Measurements from ENCODE around the gene BRI3. TPM values are rescaled to one million over a fixed set of nuclear protein-coding genes. Genes with fewer than 3 reads are reported as not detected.

BRI3 gene
- total RNA-seq, 2 donors from 2014 or later = 55.6 to 61.1 TPM

GRCh38 chr7:98241674-98242241 is 39.7 kb upstream of the BRI3 start:
- Histone ChIP-seq H3K4me1 (no peaks in the 10 kb centered on the region), H3K4me3 (no peak overlapping the region), H3K36me3 (peaks cover 41% of the 10 kb centered on the region), H3K27me3 (no peaks in the 10 kb centered on the region), H3K9me3 (no peaks in the 10 kb centered on the region), H3K27ac (no peak overlapping the region)
- TF ChIP-seq, protein P1, sequence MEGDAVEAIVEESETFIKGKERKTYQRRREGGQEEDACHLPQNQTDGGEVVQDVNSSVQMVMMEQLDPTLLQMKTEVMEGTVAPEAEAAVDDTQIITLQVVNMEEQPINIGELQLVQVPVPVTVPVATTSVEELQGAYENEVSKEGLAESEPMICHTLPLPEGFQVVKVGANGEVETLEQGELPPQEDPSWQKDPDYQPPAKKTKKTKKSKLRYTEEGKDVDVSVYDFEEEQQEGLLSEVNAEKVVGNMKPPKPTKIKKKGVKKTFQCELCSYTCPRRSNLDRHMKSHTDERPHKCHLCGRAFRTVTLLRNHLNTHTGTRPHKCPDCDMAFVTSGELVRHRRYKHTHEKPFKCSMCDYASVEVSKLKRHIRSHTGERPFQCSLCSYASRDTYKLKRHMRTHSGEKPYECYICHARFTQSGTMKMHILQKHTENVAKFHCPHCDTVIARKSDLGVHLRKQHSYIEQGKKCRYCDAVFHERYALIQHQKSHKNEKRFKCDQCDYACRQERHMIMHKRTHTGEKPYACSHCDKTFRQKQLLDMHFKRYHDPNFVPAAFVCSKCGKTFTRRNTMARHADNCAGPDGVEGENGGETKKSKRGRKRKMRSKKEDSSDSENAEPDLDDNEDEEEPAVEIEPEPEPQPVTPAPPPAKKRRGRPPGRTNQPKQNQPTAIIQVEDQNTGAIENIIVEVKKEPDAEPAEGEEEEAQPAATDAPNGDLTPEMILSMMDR (IDR thresholded peaks at IDR 0.05) = peak in 1 of 2 donors; percentile 1
- DNase-seq (ENCODE audit: low spot score) = no peak

DNA sequence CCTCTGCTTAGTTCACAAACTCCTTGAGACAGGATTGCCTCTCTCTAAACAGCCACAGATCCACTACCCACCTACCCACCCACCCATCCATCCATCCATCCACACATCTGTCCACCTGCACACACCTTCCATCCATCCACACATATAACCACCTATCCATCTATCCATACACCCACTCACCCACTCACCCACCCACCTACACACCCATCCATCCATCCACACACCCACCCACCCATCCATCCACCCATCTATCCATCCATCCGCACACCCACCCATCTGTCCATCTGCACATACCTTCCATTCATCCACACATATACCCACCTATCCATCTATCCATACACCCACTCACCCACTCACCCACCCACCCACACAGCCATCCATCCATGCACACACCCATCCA is 39.1 kb upstream of the BRI3 start:
- DNase-seq (ENCODE audit: low spot score) = no peak
- Histone ChIP-seq H3K4me3 (no peak overlapping the region), H3K9me3 (no peaks in the 10 kb centered on the region), H3K4me1 (no peaks in the 10 kb centered on the region), H3K27me3 (no peaks in the 10 kb centered on the region), H3K27ac (no peak overlapping the region), H3K36me3 (peaks cover 41% of the 10 kb centered on the region)
- TF ChIP-seq, protein P1 (IDR thresholded peaks at IDR 0.05) = no peak

DNA sequence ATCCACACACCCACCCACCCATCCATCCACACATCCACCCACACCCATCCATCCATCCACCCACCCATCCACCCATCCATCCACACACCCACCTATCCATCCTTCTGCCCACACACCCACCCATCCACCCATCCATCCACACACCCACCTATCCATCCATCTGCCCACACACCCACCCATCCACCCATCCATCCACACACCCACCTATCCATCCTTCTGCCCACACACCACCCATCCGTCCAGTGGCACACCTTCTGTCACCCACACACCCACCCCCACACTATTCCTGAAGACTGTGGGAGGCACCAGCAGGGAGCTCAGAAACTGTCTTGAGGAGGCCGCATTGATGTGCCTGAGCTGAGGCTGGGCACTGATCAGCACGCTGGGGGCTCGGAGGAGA is 38.6 kb upstream of the BRI3 start:
- H3K4me1 ChIP-seq = no peaks in the 10 kb centered on the region
- TF ChIP-seq, protein P1 (IDR thresholded peaks at IDR 0.05) = no peak
- H3K27ac ChIP-seq = no peak overlapping the region
- DNase-seq (ENCODE audit: low spot score) = no peak
- peaks cover 41% of the 10 kb centered on the region for H3K36me3 ChIP-seq
- no peak overlapping the region for H3K4me3 ChIP-seq
- H3K27me3 ChIP-seq = no peaks in the 10 kb centered on the region
- no peaks in the 10 kb centered on the region for H3K9me3 ChIP-seq

DNA sequence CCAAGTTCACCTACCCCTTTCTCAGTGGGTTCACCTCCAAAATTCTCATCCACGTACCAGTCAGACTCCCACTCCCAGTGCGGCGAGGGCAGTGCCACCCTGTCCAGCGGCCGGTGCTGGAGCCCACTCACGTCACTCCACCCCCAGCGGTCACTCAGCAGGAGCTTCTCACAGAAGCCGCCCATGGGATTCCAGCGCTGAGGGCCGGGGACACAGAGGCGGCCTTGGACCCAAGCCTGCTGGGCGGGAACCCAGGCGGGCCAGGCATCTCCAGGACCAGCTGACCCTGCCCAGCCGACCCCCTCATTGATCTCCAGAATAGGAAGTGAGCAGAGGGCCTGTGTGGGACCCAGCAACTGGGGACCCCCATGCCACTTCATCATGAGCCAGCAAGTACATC is 36.6 kb upstream of the BRI3 start:
- no peak overlapping the region for H3K27ac ChIP-seq
- H3K9me3 ChIP-seq = no peaks in the 10 kb centered on the region
- no peak for DNase-seq (ENCODE audit: low spot score)
- H3K27me3 ChIP-seq = no peaks in the 10 kb centered on the region
- H3K36me3 ChIP-seq = peaks cover 25% of the 10 kb centered on the region
- TF ChIP-seq, protein P1 (IDR thresholded peaks at IDR 0.05) = no peak
- peaks cover 0 to 7% of the 10 kb centered on the region in 2 donors for H3K4me1 ChIP-seq
- no peak overlapping the region for H3K4me3 ChIP-seq

GRCh38 chr7:98248156-98248555 is 33.3 kb upstream of the BRI3 start:
- TF ChIP-seq, protein P1 (IDR thresholded peaks at IDR 0.05) = no peak
- no peaks in the 10 kb centered on the region for H3K9me3 ChIP-seq
- no peak for DNase-seq (ENCODE audit: low spot score)
- peaks cover 11% of the 10 kb centered on the region for H3K36me3 ChIP-seq
- no peak overlapping the region for H3K4me3 ChIP-seq
- H3K27ac ChIP-seq = no peak overlapping the region
- H3K4me1 ChIP-seq = peaks cover 0 to 32% of the 10 kb centered on the region in 2 donors
- H3K27me3 ChIP-seq = no peaks in the 10 kb centered on the region

DNA sequence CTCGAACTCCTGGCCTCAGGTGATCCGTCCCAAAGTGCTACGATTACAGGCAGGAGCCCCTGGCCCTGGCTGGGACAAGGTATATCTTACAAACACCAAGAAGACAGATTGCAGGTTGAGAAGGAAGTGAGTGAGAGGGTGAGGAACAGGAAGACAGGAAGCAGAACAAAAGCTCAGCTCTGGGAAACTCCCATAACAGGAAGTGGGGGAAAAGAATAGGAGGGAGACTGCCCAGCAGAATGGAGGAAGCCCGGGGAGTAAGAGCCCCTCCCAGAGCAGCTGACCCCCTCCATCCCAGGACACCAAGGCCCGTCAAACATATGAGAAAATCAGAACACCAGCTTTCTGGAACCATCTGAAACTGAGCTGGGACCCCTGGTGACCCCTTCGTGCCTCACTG is 32.4 kb upstream of the BRI3 start:
- H3K36me3 ChIP-seq = peaks cover 3% of the 10 kb centered on the region
- DNase-seq (ENCODE audit: low spot score) = no peak
- no peaks in the 10 kb centered on the region for H3K27me3 ChIP-seq
- TF ChIP-seq, protein P1 (IDR thresholded peaks at IDR 0.05) = no peak
- H3K4me3 ChIP-seq = no peak overlapping the region
- H3K27ac ChIP-seq = peak overlapping the region; percentile 42 to 44
- H3K4me1 ChIP-seq = peaks cover 0 to 36% of the 10 kb centered on the region in 2 donors
- no peaks in the 10 kb centered on the region for H3K9me3 ChIP-seq
